Mesothelial cell of epicardium (in vitro differentiated cells): ENCODE results near the gene RGS10. TPM values are rescaled to one million over a fixed set of nuclear protein-coding genes. Genes with fewer than 3 reads are reported as not detected.

Source experiments
- DNase-seq, 2 experiments: peaks; one replicate each; pipeline ENCODE4 v3.0.0; 2021; ENCODE audit warnings: low spot score in 2 of 2; ENCODE audit not compliant: unreplicated experiment in 2 of 2
- H3K27ac Mint-ChIP-seq: 2 replicates; pipeline ENCODE4 v1.8.0; 2021; ENCODE audit warnings: mixed read lengths
- H3K27me3 Mint-ChIP-seq: 2 replicates; pipeline ENCODE4 v1.8.0; 2021; ENCODE audit warnings: low read depth, mixed read lengths
- H3K36me3 Mint-ChIP-seq: 2 replicates; pipeline ENCODE4 v1.8.0; 2021; ENCODE audit warnings: mixed read lengths
- H3K4me1 Mint-ChIP-seq: 2 replicates; pipeline ENCODE4 v1.8.0; 2021; ENCODE audit warnings: mixed read lengths
- H3K4me3 Mint-ChIP-seq: 2 replicates; pipeline ENCODE4 v1.8.0; 2021; ENCODE audit warnings: mild to moderate bottlenecking, moderate library complexity, mixed read lengths
- H3K9me3 Mint-ChIP-seq: 2 replicates; pipeline ENCODE4 v1.8.0; 2021; ENCODE audit warnings: mixed read lengths
- CTCF ChIP-seq: fragments of 200-600 bp; sonication (generic); IDR thresholded peaks from one replicate; pipeline ENCODE4 v1.5.0; 2021; ENCODE audit warnings: antibody characterized with exemption; ENCODE audit not compliant: unreplicated experiment
- total RNA-seq: library from RNA; stranded (reverse); gene quantifications from 3 replicates; pipeline ENCODE4 v1.2.1, GENCODE V29; 2021

Gene RGS10
- total RNA-seq, 1 donor from 2014 or later = 17.4 TPM

- no peaks in the 10 kb centered on the region for H3K4me1 Mint-ChIP-seq
- no peaks in the 10 kb centered on the region for H3K9me3 Mint-ChIP-seq
- TF ChIP-seq CTCF = no peak
- H3K4me3 Mint-ChIP-seq = no peak overlapping the region
- H3K27me3 Mint-ChIP-seq = no peaks in the 10 kb centered on the region
- no peaks in the 10 kb centered on the region for H3K36me3 Mint-ChIP-seq
- no peak overlapping the region for H3K27ac Mint-ChIP-seq
- DNase-seq = no peak
These were observed 91.8 kb downstream of the RGS10 start for GRCh38 chr10:119450606-119451299.

Other genes starting within 250 kb of the RGS10 start
- gene TIAL1, start 54.2 kb upstream of the RGS10 start, total RNA-seq = 191 to 204 TPM (median 192 TPM) in 3 replicates
- gene BAG3, start 108.7 kb upstream of the RGS10 start, total RNA-seq = 22.2 to 23.3 TPM (median 23.0 TPM) in 3 replicates
- gene INPP5F, start 183.3 kb upstream of the RGS10 start, total RNA-seq = 55.8 to 56.5 TPM (median 56.0 TPM) in 3 replicates